Uterus (tissue), 4 donors: ENCODE measurements around the gene CAMKK2. TPM values are rescaled to one million over a fixed set of nuclear protein-coding genes. Genes with fewer than 3 reads are reported as not detected.

Source experiments
- DNase-seq, 2 donors: peaks; one replicate each; pipeline ENCODE4 v3.0.0-alpha.2; 2019 to 2020
- H3K27ac ChIP-seq, 2 donors: fragments of 200-600 bp; sonication (generic); 1 replicate in 1 of 2; 2 replicates in 1 of 2; pipeline ENCODE4 v1.5.1; 2016 to 2018
- H3K27me3 ChIP-seq, 2 donors: fragments of 200-600 bp; sonication (generic); one replicate each; pipeline ENCODE4 v1.5.1; 2018 to 2019; ENCODE audit warnings: control low read depth in 1 of 2
- H3K36me3 ChIP-seq, 2 donors: fragments of 200-600 bp; sonication (generic); one replicate each; pipeline ENCODE4 v1.5.1; 2019; ENCODE audit warnings: control low read depth in 1 of 2
- H3K4me1 ChIP-seq, 2 donors: fragments of 200-600 bp; sonication (generic); one replicate each; pipeline ENCODE4 v1.5.1; 2018 to 2019; ENCODE audit warnings: control low read depth in 1 of 2
- H3K4me3 ChIP-seq, 2 donors: fragments of 200-600 bp; sonication (generic); 1 replicate in 1 of 2; 2 replicates in 1 of 2; pipeline ENCODE4 v1.5.1; 2018 to 2019; ENCODE audit warnings: mild to moderate bottlenecking in 1 of 2
- H3K9me3 ChIP-seq, 2 donors: fragments of 200-600 bp; sonication (generic); one replicate each; pipeline ENCODE4 v1.5.1; 2019; ENCODE audit warnings: control low read depth in 1 of 2
- POLR2A ChIP-seq, 2 donors: fragments of 450-650 bp; IDR thresholded peaks; one replicate each; pipeline ENCODE4 v1.6.1; 2016; ENCODE audit warnings: antibody characterized with exemption in 2 of 2, mild to moderate bottlenecking in 1 of 2, moderate library complexity in 1 of 2
- intact Hi-C: fragments of 100-400 bp; cut with DNase I; formaldehyde crosslinking; loops from one replicate; pipeline ENCODE4 v1.15.1; 2023; ENCODE audit warnings: low total_unique reads
- total RNA-seq, 4 donors: library from RNA; depleted of rRNA in 3 of 4; stranded (reverse); fragments of >200 nt in 3 of 4; gene quantifications; one replicate each; pipeline versions ENCODE4 v1.1.0 to v1.2.4, GENCODE V29; 2014 to 2023
- TF ChIP-seq, protein P1 (sequence below), 4 experiments: fragments of 200-600 bp in 2 of 4; fragments of 450-650 bp in 2 of 4; sonication (generic) in 2 of 4; IDR thresholded peaks; one replicate each; pipeline ENCODE4 v1.5.1; 2016 to 2019; ENCODE audit warnings: antibody characterized with exemption in 4 of 4, mild to moderate bottlenecking in 2 of 4, moderate library complexity in 1 of 4
- donor health status: DM: yes; HTN: yes; CAD: no.

Gene CAMKK2
- total RNA-seq, 4 donors from 2014 or later: 7.9 to 55.1 (median 22.6) TPM

DNA sequence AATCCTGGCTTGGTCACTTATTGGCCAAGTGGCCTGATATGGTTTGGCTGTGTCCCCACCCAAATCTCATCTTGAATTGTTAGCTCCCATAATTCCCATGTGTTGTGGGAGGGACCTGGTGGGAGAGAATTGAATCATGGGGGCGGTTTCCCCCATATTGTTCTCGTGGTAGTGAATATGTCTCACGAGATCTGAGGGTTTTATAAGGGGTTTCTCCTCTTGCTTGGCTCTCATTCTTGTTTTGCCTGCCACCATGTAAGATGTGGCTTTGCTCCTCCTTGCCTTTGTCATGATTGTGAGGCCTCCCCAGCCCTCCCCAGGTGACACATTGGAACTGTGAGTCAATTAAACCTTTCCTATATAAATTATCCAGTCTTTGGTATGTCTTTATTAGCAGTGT, 105.4 kb downstream of the CAMKK2 start:
- peak overlapping the region in 1 of 2 donors; percentile 14 for H3K27ac ChIP-seq
- H3K4me1 ChIP-seq: no peaks in the 10 kb centered on the region
- intact Hi-C loops: no loop called here
- no peaks in the 10 kb centered on the region for H3K9me3 ChIP-seq
- H3K4me3 ChIP-seq: no peak overlapping the region
- no peaks in the 10 kb centered on the region for H3K27me3 ChIP-seq
- TF ChIP-seq POLR2A (IDR thresholded peaks at IDR 0.05): no peak
- TF ChIP-seq, protein P1, sequence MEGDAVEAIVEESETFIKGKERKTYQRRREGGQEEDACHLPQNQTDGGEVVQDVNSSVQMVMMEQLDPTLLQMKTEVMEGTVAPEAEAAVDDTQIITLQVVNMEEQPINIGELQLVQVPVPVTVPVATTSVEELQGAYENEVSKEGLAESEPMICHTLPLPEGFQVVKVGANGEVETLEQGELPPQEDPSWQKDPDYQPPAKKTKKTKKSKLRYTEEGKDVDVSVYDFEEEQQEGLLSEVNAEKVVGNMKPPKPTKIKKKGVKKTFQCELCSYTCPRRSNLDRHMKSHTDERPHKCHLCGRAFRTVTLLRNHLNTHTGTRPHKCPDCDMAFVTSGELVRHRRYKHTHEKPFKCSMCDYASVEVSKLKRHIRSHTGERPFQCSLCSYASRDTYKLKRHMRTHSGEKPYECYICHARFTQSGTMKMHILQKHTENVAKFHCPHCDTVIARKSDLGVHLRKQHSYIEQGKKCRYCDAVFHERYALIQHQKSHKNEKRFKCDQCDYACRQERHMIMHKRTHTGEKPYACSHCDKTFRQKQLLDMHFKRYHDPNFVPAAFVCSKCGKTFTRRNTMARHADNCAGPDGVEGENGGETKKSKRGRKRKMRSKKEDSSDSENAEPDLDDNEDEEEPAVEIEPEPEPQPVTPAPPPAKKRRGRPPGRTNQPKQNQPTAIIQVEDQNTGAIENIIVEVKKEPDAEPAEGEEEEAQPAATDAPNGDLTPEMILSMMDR (IDR thresholded peaks at IDR 0.05): no peak
- DNase-seq: no peak
- no peaks in the 10 kb centered on the region for H3K36me3 ChIP-seq

DNA sequence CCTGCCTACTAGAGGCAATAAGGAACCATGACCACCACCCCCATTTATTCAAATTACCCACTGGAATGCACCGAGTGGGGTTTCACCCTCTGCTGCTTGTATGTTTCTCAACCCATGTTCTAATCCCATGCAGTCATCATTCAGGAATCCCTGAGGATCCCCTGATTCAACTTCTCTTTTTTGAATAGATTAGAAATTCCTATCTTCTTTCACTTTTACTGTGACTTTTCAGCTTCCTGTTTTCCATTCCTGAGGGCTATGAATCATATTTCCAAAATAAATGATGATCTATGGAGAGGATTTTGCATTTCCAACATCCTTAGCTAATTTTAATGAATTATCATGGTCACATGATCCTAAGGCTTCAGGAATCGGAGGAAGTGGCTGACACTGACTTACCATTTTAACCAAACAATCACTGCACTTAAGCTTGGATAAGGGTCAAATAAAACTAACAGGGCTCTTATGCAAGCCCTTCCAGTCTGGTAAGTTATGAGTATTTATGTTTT, 105.9 kb downstream of the CAMKK2 start:
- H3K27ac ChIP-seq: peak overlapping the region in 1 of 2 donors; percentile 14
- H3K27me3 ChIP-seq: no peaks in the 10 kb centered on the region
- no peak overlapping the region for H3K4me3 ChIP-seq
- H3K4me1 ChIP-seq: no peaks in the 10 kb centered on the region
- TF ChIP-seq, protein P1 (IDR thresholded peaks at IDR 0.05): no peak
- no peak for TF ChIP-seq POLR2A (IDR thresholded peaks at IDR 0.05)
- H3K36me3 ChIP-seq: no peaks in the 10 kb centered on the region
- H3K9me3 ChIP-seq: no peaks in the 10 kb centered on the region
- DNase-seq: no peak
- intact Hi-C loops: no loop called here

DNA sequence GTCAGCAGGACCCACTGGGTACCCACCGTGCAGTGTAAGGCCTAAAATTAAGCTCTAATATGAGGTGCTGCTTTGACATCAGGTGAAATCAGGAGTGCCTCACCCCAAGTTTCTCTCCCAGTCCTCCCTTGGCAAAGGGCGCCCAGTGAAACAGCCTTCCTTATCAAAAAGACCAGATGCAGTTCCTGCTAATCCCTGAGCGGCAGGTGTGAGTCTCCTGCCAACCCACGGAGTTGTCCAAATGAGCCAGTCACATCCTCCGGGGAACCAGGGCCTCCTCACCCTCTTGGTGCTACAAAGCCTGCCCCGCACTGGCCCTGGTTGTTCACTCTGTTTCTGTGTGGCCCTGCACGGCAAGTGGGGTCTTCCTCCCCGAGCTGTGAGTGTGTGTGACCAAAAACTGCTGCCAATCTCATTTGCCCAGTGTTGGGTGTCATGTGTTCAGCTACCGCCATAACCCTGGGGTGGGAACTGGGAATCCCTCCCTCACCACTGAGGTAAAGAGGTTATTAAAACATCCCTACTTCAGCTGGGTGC, 106.8 kb downstream of the CAMKK2 start:
- TF ChIP-seq, protein P1 (IDR thresholded peaks at IDR 0.05): no peak
- TF ChIP-seq POLR2A (IDR thresholded peaks at IDR 0.05): no peak
- H3K36me3 ChIP-seq: no peaks in the 10 kb centered on the region
- no peaks in the 10 kb centered on the region for H3K4me1 ChIP-seq
- DNase-seq: no peak
- no peaks in the 10 kb centered on the region for H3K9me3 ChIP-seq
- no peaks in the 10 kb centered on the region for H3K27me3 ChIP-seq
- intact Hi-C loops: no loop called here
- no peak overlapping the region for H3K4me3 ChIP-seq
- no peak overlapping the region for H3K27ac ChIP-seq

DNA sequence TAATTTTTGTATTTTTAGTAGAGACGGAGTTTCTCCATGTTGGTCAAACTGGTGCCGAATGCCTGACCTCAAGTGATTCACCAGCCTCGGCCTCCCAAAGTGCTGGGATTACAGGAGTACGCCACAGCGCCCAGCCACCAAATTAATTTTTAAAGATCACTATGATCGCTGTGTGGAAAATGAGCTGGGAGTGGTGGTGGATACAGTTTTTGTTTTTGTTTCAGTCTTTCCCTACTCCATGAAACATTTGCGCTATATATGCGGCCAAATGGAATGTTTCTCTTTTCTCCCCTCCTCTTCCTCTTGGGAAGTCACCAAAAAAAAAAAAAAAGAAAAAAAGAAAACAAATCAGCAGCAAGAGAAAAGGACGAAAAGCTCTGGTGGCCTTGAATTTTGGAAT, 107.4 kb downstream of the CAMKK2 start:
- H3K9me3 ChIP-seq: no peaks in the 10 kb centered on the region
- H3K36me3 ChIP-seq: no peaks in the 10 kb centered on the region
- no peak overlapping the region for H3K4me3 ChIP-seq
- intact Hi-C loops: no loop called here
- H3K4me1 ChIP-seq: no peaks in the 10 kb centered on the region
- H3K27me3 ChIP-seq: no peaks in the 10 kb centered on the region
- DNase-seq: no peak
- H3K27ac ChIP-seq: no peak overlapping the region
- no peak for TF ChIP-seq POLR2A (IDR thresholded peaks at IDR 0.05)
- TF ChIP-seq, protein P1 (IDR thresholded peaks at IDR 0.05): no peak

DNA sequence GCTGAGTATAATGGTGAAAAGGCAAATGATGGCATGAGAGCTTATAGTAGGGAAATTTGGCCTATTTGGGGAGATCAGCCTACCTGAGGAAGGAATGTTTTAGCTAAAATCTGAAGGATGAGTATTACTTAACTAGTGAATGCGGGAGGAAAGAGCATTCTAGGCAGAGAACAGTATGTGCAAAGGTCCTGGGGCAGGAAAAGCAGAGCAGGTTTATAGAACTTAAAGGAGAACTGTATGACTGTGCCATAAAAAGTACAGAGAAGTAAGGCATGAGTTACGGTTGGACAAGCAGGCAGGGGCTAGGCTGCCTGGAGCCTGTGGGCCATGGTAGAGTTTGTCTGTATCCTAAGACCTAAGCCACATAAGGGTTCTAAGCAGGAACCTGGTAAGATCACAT, 108.3 kb downstream of the CAMKK2 start:
- H3K36me3 ChIP-seq: no peaks in the 10 kb centered on the region
- no peak for DNase-seq
- H3K4me1 ChIP-seq: no peaks in the 10 kb centered on the region
- no peaks in the 10 kb centered on the region for H3K9me3 ChIP-seq
- intact Hi-C loops: no loop called here
- H3K4me3 ChIP-seq: no peak overlapping the region
- H3K27me3 ChIP-seq: no peaks in the 10 kb centered on the region
- no peak overlapping the region for H3K27ac ChIP-seq
- TF ChIP-seq, protein P1 (IDR thresholded peaks at IDR 0.05): no peak

Other genes with a start within 250 kb of the CAMKK2 start
- 1 to 10 TPM; 1.0 to 7.7 (median 3.1) TPM for gene P2RX7, start 163.8 kb downstream of the CAMKK2 start, total RNA-seq
- 100 to 1,000 TPM in 1 of 4 donors, 10 to 100 TPM in 3; 10.9 to 217 (median 36.1) TPM for gene P2RX4, start 86.6 kb downstream of the CAMKK2 start, total RNA-seq
- 100 to 1,000 TPM in 2 of 4 donors, 10 to 100 TPM in 2; 79.7 to 243 (median 107) TPM for gene ANAPC5, start 55.7 kb upstream of the CAMKK2 start, total RNA-seq
- gene RNF34, start 103.4 kb upstream of the CAMKK2 start, total RNA-seq: 10 to 100 TPM; 23.5 to 74.9 (median 34.1) TPM